CD14-positive monocyte (primary cell): Measurements from ENCODE around the gene JAKMIP2. TPM values are rescaled to one million over a fixed set of nuclear protein-coding genes. Genes with fewer than 3 reads are reported as not detected.

ENCODE experiments used
- DNase-seq, 3 donors: peaks; one replicate each; pipeline ENCODE4 v3.0.0-alpha.2; 2011 to 2022
- H2AFZ ChIP-seq: 2 replicates; pipeline ENCODE4 v1.6.0; 2012; ENCODE audit warnings: mild to moderate bottlenecking, low read depth, low read length, inconsistent platforms; ENCODE audit not compliant: insufficient read depth, poor library complexity, severe bottlenecking
- H3K27ac ChIP-seq, 2 donors: 1 replicate in 1 of 2; 2 replicates in 1 of 2; pipeline ENCODE4 v1.5.1; 2012 to 2013; ENCODE audit warnings: low read length in 2 of 2, control low read depth in 1 of 2, inconsistent platforms in 1 of 2, low read depth in 1 of 2, mild to moderate bottlenecking in 1 of 2
- H3K27me3 ChIP-seq, 2 donors: one replicate each; pipeline versions ENCODE4 v1.6.0 to v1.6.1; 2011 to 2013; ENCODE audit warnings: low read length in 2 of 2; ENCODE audit not compliant: control insufficient read depth in 2 of 2, insufficient read depth in 2 of 2
- H3K36me3 ChIP-seq, 2 donors: replicated peaks in 1 of 2; 1 replicate in 1 of 2; 2 replicates in 1 of 2; pipeline versions ENCODE4 v1.5.1 to v1.6.1; 2012 to 2013; ENCODE audit warnings: low read length in 2 of 2, control low read depth in 1 of 2, inconsistent platforms in 1 of 2, mild to moderate bottlenecking in 1 of 2; ENCODE audit not compliant: insufficient read depth in 2 of 2, control insufficient read depth in 1 of 2
- H3K4me1 ChIP-seq, 2 donors: 1 replicate in 1 of 2; 2 replicates in 1 of 2; pipeline versions ENCODE4 v1.5.1 to v1.6.1; 2012 to 2013; ENCODE audit warnings: low read length in 2 of 2, control low read depth in 1 of 2, inconsistent platforms in 1 of 2, mild to moderate bottlenecking in 1 of 2, moderate library complexity in 1 of 2; ENCODE audit not compliant: insufficient read depth in 2 of 2, control insufficient read depth in 1 of 2
- H3K4me2 ChIP-seq: replicated peaks from 2 replicates; pipeline ENCODE3; 2012; ENCODE audit warnings: low read length, moderate library complexity, mild to moderate bottlenecking; ENCODE audit not compliant: poor library complexity, severe bottlenecking; ENCODE audit errors: extremely low read depth
- H3K4me3 ChIP-seq, 3 experiments: fragments of 200-600 bp in 1 of 3; sonication (generic) in 1 of 3; replicated peaks in 1 of 3; 1 replicate in 2 of 3; 2 replicates in 1 of 3; pipeline ENCODE4 v1.5.1; 2011 to 2013; ENCODE audit warnings: low read length in 3 of 3, mild to moderate bottlenecking in 3 of 3, control low read depth in 2 of 3, low read depth in 2 of 3, inconsistent platforms in 1 of 3, moderate library complexity in 1 of 3
- H3K79me2 ChIP-seq: 2 replicates; pipeline ENCODE4 v1.6.0; 2012; ENCODE audit warnings: mild to moderate bottlenecking, control low read depth, inconsistent platforms, low read length, moderate library complexity; ENCODE audit not compliant: insufficient read depth
- H3K9ac ChIP-seq: 2 replicates; pipeline ENCODE4 v1.6.0; 2017; ENCODE audit warnings: low read length, mild to moderate bottlenecking; ENCODE audit not compliant: insufficient read depth, poor library complexity, severe bottlenecking
- H3K9me3 ChIP-seq, 2 donors: replicated peaks in 1 of 2; 1 replicate in 1 of 2; 2 replicates in 1 of 2; pipeline versions ENCODE4 v1.5.1 to v1.6.1; 2012 to 2013; ENCODE audit warnings: low read length in 2 of 2, control low read depth in 1 of 2; ENCODE audit not compliant: control insufficient read depth in 1 of 2, insufficient read depth in 1 of 2
- H4K20me1 ChIP-seq: 2 replicates; pipeline ENCODE4 v1.6.0; 2012; ENCODE audit warnings: mild to moderate bottlenecking, low read length, control low read depth, moderate library complexity; ENCODE audit not compliant: insufficient read depth
- H3K27ac Mint-ChIP-seq, 7 donors: one replicate each; pipeline ENCODE4 v1.8.0; 2020; ENCODE audit warnings: mild to moderate bottlenecking in 7 of 7, mixed read lengths in 7 of 7, moderate library complexity in 6 of 7, inconsistent platforms in 2 of 7
- H3K27me3 Mint-ChIP-seq, 3 donors: one replicate each; pipeline ENCODE4 v1.8.0; 2021 to 2022; ENCODE audit warnings: low read depth in 3 of 3, mild to moderate bottlenecking in 3 of 3, mixed read lengths in 3 of 3, moderate library complexity in 3 of 3, inconsistent platforms in 1 of 3
- H3K36me3 Mint-ChIP-seq, 2 donors: one replicate each; pipeline ENCODE4 v1.8.0; 2020; ENCODE audit warnings: mixed read lengths in 2 of 2, inconsistent platforms in 1 of 2, mild to moderate bottlenecking in 1 of 2
- H3K4me1 Mint-ChIP-seq: one replicate; pipeline ENCODE4 v1.8.0; 2020; ENCODE audit warnings: mild to moderate bottlenecking, mixed read lengths
- H3K4me3 Mint-ChIP-seq, 2 donors: one replicate each; pipeline ENCODE4 v1.8.0; 2020; ENCODE audit warnings: mild to moderate bottlenecking in 2 of 2, mixed read lengths in 2 of 2, moderate library complexity in 1 of 2
- H3K9me3 Mint-ChIP-seq, 7 donors: one replicate each; pipeline ENCODE4 v1.8.0; 2020 to 2022; ENCODE audit warnings: mixed read lengths in 7 of 7, mild to moderate bottlenecking in 6 of 7, moderate library complexity in 6 of 7, inconsistent platforms in 2 of 7
- CTCF ChIP-seq: fragments of 200-600 bp; IDR thresholded peaks from one replicate; pipeline ENCODE4 v1.8.0; 2022; ENCODE audit warnings: antibody characterized with exemption, mild to moderate bottlenecking
- WGBS: methylation state at CpG from one replicate; pipeline ENCODE4 v1.1.5; 2013; ENCODE audit warnings: missing lambda C conversion rate; ENCODE audit not compliant: insufficient coverage; 5-methylcytosine and 5-hydroxymethylcytosine counted together
- intact Hi-C, 2 donors: fragments of 100-400 bp; cut with micrococcal nuclease; formaldehyde crosslinking; loops; one replicate each; pipeline versions ENCODE4 v1.15.0 to v1.15.1; 2023
- polyA plus RNA-seq, 3 donors: library from polyadenylated mRNA; depleted of rRNA in 1 of 3; unstranded in 2 of 3; stranded (reverse) in 1 of 3; fragments of 300-500 nt in 2 of 3; fragments of >200 nt in 1 of 3; fragmentation: Illumina TruSeq in 2 of 3; gene quantifications; 1 replicate in 2 of 3; 2 replicates in 1 of 3; pipeline ENCODE4 v1.2.3, GENCODE V29; 2012 to 2021

The JAKMIP2 gene
- polyA plus RNA-seq, 3 donors = 0.02 TPM; not detected in 2

- H4K20me1 ChIP-seq = no peaks in the 10 kb centered on the region
- H3K27ac Mint-ChIP-seq = no peak overlapping the region
- H3K27ac ChIP-seq = no peak overlapping the region
- no peaks in the 10 kb centered on the region for H3K4me1 Mint-ChIP-seq
- H3K9me3 ChIP-seq = no peaks in the 10 kb centered on the region
- no peak for TF ChIP-seq CTCF
- H3K27me3 ChIP-seq = no peaks in the 10 kb centered on the region
- H3K4me3 Mint-ChIP-seq = no peak overlapping the region
- H3K4me3 ChIP-seq = no peak overlapping the region
- H3K9ac ChIP-seq = no peak overlapping the region
- intact Hi-C loops = no loop called here
- no peak overlapping the region for H3K4me2 ChIP-seq
- no peaks in the 10 kb centered on the region for H3K36me3 Mint-ChIP-seq
- no CpG with 5 or more reads among the region's 2 CpGs for WGBS
- no peaks in the 10 kb centered on the region for H3K79me2 ChIP-seq
- DNase-seq = no peak
- no peaks in the 10 kb centered on the region for H3K36me3 ChIP-seq
- H3K4me1 ChIP-seq = no peaks in the 10 kb centered on the region
- H2AFZ ChIP-seq = no peak overlapping the region
- peaks cover 0 to 1% (median 0%) of the 10 kb centered on the region in 7 donors for H3K9me3 Mint-ChIP-seq
- H3K27me3 Mint-ChIP-seq = peaks cover 0 to under 1% (median 0%) of the 10 kb centered on the region in 3 donors
These were observed 96.1 kb downstream of the JAKMIP2 start for GRCh38 chr5:147686421-147686820.

DNA sequence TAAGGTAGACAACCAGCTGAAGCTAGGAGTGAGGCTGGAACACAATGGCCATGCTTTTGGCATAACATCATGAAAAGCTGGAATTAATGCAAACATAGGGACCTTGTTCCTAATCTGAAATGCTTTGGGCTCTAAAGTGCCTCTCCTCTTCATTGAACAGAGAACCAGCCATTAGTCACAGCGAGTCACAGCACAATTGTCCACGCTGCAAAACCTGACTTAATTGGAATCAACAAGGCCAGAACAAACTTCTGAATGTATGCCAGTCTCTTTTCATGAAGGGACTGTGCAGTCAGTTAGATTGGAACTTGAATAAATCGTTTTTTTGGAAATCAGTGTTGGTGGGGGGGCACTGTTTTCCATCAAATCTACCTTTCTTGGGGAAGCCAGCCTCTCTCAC is 96.5 kb downstream of the JAKMIP2 start:
- Histone ChIP-seq H3K9me3 (no peaks in the 10 kb centered on the region), H2AFZ (no peak overlapping the region), H4K20me1 (no peaks in the 10 kb centered on the region), H3K9ac (no peak overlapping the region), H3K4me3 (no peak overlapping the region), H3K36me3 (no peaks in the 10 kb centered on the region), H3K27me3 (no peaks in the 10 kb centered on the region), H3K4me2 (no peak overlapping the region), H3K27ac (no peak overlapping the region), H3K79me2 (no peaks in the 10 kb centered on the region), H3K4me1 (no peaks in the 10 kb centered on the region)
- WGBS = 100% methylated on average over 2 of the region's 3 CpGs
- H3K27me3 Mint-ChIP-seq = peaks cover 0 to 2% (median 0%) of the 10 kb centered on the region in 3 donors
- peaks cover 0 to 1% (median 0%) of the 10 kb centered on the region in 7 donors for H3K9me3 Mint-ChIP-seq
- TF ChIP-seq CTCF = no peak
- intact Hi-C loops = no loop called here
- H3K4me1 Mint-ChIP-seq = no peaks in the 10 kb centered on the region
- no peak overlapping the region for H3K4me3 Mint-ChIP-seq
- no peak overlapping the region for H3K27ac Mint-ChIP-seq
- no peaks in the 10 kb centered on the region for H3K36me3 Mint-ChIP-seq
- DNase-seq = no peak
